DND-41 (cell line): ENCODE data around the gene CIRBP.
A peak's percentile ranks its signal among the peaks of the same experiment; 100 is the strongest.

Source experiments
- ATAC-seq: fragments of 200-7000 bp; cut with Tn5 transposase; 3 replicates; pipeline ENCODE4 v1.9.1; 2021; ENCODE audit warnings: low read depth; ENCODE audit not compliant: insufficient read depth
- DNase-seq: peaks from one replicate; pipeline ENCODE4 v3.0.0-alpha.2; 2020
- H2AFZ ChIP-seq: 2 replicates; pipeline ENCODE4 v1.6.0; 2012; ENCODE audit warnings: low read depth, low read length
- H3K27ac ChIP-seq: 2 replicates; pipeline ENCODE4 v1.5.1; 2012; ENCODE audit warnings: low read length, inconsistent platforms
- H3K27me3 ChIP-seq: fragments of 200-600 bp; sonication (generic); 2 replicates; pipeline ENCODE4 v1.6.0; 2012; ENCODE audit warnings: low read length, mild to moderate bottlenecking, inconsistent platforms; ENCODE audit not compliant: insufficient read depth, poor library complexity
- H3K36me3 ChIP-seq: 2 replicates; pipeline ENCODE4 v1.5.1; 2012; ENCODE audit warnings: low read length, inconsistent platforms; ENCODE audit not compliant: insufficient read depth
- H3K4me1 ChIP-seq: 2 replicates; pipeline ENCODE4 v1.5.1; 2012; ENCODE audit warnings: mild to moderate bottlenecking, low read length; ENCODE audit not compliant: insufficient read depth
- H3K4me2 ChIP-seq: 2 replicates; pipeline ENCODE4 v1.6.0; 2012; ENCODE audit warnings: mild to moderate bottlenecking, moderate library complexity, low read length, inconsistent platforms; ENCODE audit not compliant: insufficient read depth
- H3K4me3 ChIP-seq, 2 experiments: fragments of 200-600 bp in 1 of 2; shearing (Covaris generic) in 1 of 2; 2 replicates each; pipeline ENCODE4 v1.5.1; 2012 to 2016; ENCODE audit warnings: inconsistent platforms in 2 of 2, low read length in 2 of 2, mild to moderate bottlenecking in 2 of 2, low read depth in 1 of 2, moderate library complexity in 1 of 2
- H3K79me2 ChIP-seq: 2 replicates; pipeline ENCODE4 v1.6.0; 2012; ENCODE audit warnings: low read length, inconsistent platforms; ENCODE audit not compliant: insufficient read depth
- H3K9ac ChIP-seq: 2 replicates; pipeline ENCODE4 v1.6.0; 2012; ENCODE audit warnings: low read depth, mild to moderate bottlenecking, inconsistent platforms, low read length, moderate library complexity
- H3K9me3 ChIP-seq: 2 replicates; pipeline ENCODE4 v1.5.1; 2012; ENCODE audit warnings: low read length, moderate library complexity, mild to moderate bottlenecking, inconsistent platforms; ENCODE audit not compliant: insufficient read depth, severe bottlenecking
- H4K20me1 ChIP-seq: 2 replicates; pipeline ENCODE4 v1.6.0; 2012; ENCODE audit warnings: low read length; ENCODE audit not compliant: insufficient read depth
- EZH2 ChIP-seq: IDR thresholded peaks from 3 replicates; pipeline ENCODE4 v1.6.1; 2012; ENCODE audit warnings: borderline replicate concordance, low read depth, mild to moderate bottlenecking, moderate library complexity, low read length, inconsistent platforms; ENCODE audit not compliant: severe bottlenecking
- TF ChIP-seq, protein P1 (sequence below): IDR thresholded peaks from 2 replicates; pipeline ENCODE4 v1.5.1; 2012; ENCODE audit warnings: borderline replicate concordance, low read length, moderate library complexity, mild to moderate bottlenecking; ENCODE audit not compliant: poor library complexity, severe bottlenecking; ENCODE audit errors: extremely low read depth

The CIRBP gene

GRCh38 chr19:1267477-1268225 lies 1.5 kb upstream of the CIRBP start:
- H3K4me3 ChIP-seq, result no peak overlapping the region; a peak in 1 of 4 replicates
- peaks cover 4% of the 10 kb centered on the region for H3K27me3 ChIP-seq
- no peak overlapping the region for H3K27ac ChIP-seq
- H3K4me1 ChIP-seq, result peaks cover 53% of the 10 kb centered on the region
- H3K36me3 ChIP-seq, result peaks cover 31% of the 10 kb centered on the region
- H3K9ac ChIP-seq, result no peak overlapping the region
- no peak for DNase-seq
- no peak for ATAC-seq
- peak overlapping the region; percentile 72 for H3K4me2 ChIP-seq
- no peaks in the 10 kb centered on the region for H3K9me3 ChIP-seq
- peaks cover 35% of the 10 kb centered on the region for H3K79me2 ChIP-seq
- no peak overlapping the region for H2AFZ ChIP-seq
- H4K20me1 ChIP-seq, result peaks cover 31% of the 10 kb centered on the region
- no peak for TF ChIP-seq EZH2
- TF ChIP-seq, protein P1, sequence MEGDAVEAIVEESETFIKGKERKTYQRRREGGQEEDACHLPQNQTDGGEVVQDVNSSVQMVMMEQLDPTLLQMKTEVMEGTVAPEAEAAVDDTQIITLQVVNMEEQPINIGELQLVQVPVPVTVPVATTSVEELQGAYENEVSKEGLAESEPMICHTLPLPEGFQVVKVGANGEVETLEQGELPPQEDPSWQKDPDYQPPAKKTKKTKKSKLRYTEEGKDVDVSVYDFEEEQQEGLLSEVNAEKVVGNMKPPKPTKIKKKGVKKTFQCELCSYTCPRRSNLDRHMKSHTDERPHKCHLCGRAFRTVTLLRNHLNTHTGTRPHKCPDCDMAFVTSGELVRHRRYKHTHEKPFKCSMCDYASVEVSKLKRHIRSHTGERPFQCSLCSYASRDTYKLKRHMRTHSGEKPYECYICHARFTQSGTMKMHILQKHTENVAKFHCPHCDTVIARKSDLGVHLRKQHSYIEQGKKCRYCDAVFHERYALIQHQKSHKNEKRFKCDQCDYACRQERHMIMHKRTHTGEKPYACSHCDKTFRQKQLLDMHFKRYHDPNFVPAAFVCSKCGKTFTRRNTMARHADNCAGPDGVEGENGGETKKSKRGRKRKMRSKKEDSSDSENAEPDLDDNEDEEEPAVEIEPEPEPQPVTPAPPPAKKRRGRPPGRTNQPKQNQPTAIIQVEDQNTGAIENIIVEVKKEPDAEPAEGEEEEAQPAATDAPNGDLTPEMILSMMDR, result no peak

DNA sequence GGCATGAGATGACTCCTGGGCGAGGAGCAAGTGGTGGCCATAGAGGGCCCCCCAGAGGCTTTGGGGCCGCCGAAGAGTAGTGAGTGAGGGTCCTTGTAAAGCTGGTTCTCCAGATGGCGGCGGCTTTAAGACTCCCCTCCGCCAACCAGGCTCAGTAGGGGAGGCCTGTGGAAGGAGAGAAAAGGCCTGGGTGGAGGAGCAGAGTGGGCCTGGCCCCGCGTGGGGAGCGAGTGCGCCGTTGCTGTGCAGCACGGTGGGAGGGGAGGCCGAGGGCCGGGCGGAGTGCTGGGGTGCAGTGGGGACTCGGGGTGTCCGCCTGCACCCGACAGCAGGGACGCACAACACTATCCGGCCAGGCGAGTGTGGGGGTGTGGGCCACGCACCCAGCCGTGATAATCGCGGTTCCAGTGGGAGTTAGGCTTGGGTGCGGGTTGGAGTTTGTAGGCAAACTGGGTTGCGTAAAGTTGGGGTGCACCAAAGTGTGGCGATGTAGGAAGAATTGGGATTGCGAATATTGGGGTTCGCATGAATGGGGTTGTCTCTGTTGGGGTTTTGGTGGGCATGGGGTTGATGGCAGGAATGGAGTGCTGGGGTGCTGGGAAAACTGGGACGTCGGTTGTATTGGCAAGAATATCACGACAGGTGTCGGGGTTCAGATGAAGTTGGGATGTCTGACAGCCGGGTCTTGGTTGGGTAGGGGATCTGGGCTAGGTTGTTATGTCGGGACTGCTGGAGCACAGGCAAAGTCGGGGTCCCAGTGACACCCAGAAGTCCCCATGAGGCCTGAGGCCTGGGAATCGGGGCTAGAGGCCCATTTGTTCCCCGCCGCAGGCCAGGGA lies 687 bp upstream of the CIRBP start:
- Histone ChIP-seq H3K4me1 (peaks cover 61% of the 10 kb centered on the region), H3K4me2 (peak overlapping the region; percentile 67), H3K9me3 (no peaks in the 10 kb centered on the region), H2AFZ (peak overlapping the region; percentile 32; the same call in 1 of the 2 replicates), H3K27ac (peak overlapping the region; percentile 54), H3K9ac (peak overlapping the region; percentile 90), H3K36me3 (peaks cover 39% of the 10 kb centered on the region), H3K4me3 (peak overlapping the region in 1 of 2 experiments; percentile 48; a peak in 2 of 4 replicates), H3K79me2 (peaks cover 43% of the 10 kb centered on the region), H4K20me1 (peaks cover 39% of the 10 kb centered on the region), H3K27me3 (peaks cover 4% of the 10 kb centered on the region)
- TF ChIP-seq, protein P1, result no peak
- TF ChIP-seq EZH2, result no peak
- DNase-seq (no peak), ATAC-seq (no peak)

GRCh38 chr19:1269478-1270212 lies 513 bp downstream of the CIRBP start:
- peak; percentile 89 for DNase-seq
- peaks cover 54% of the 10 kb centered on the region for H3K79me2 ChIP-seq
- H3K4me2 ChIP-seq, result peak overlapping the region; percentile 83
- H3K27me3 ChIP-seq, result peaks cover 4% of the 10 kb centered on the region
- peaks cover 51% of the 10 kb centered on the region for H3K36me3 ChIP-seq
- H3K4me3 ChIP-seq, result peak overlapping the region; percentile 79 to 95; a peak in 3 of 4 replicates
- H3K4me1 ChIP-seq, result peaks cover 73% of the 10 kb centered on the region
- ATAC-seq, result peak; percentile 43
- peaks cover 51% of the 10 kb centered on the region for H4K20me1 ChIP-seq
- peak overlapping the region; percentile 90 for H3K9ac ChIP-seq
- H3K9me3 ChIP-seq, result no peaks in the 10 kb centered on the region
- H2AFZ ChIP-seq, result no peak overlapping the region
- no peak for TF ChIP-seq EZH2
- TF ChIP-seq, protein P1, result no peak
- peak overlapping the region; percentile 92 for H3K27ac ChIP-seq
